Kidney epithelial cell (primary cell): ENCODE data around the gene CUL9. TPM values are rescaled to one million over a fixed set of nuclear protein-coding genes. Genes with fewer than 3 reads are reported as not detected.
A peak's percentile ranks its signal among the peaks of the same experiment; 100 is the strongest.

Experiments
- DNase-seq: peaks from one replicate; pipeline ENCODE4 v3.0.0-alpha.2; 2010; ENCODE audit warnings: low read depth
- H3K27me3 ChIP-seq: 2 replicates; pipeline ENCODE4 v1.6.0; 2011; ENCODE audit warnings: low read length; ENCODE audit not compliant: control insufficient read depth, insufficient read depth
- H3K36me3 ChIP-seq: 2 replicates; pipeline ENCODE4 v1.5.1; 2011; ENCODE audit warnings: low read length; ENCODE audit not compliant: control insufficient read depth, insufficient read depth
- H3K4me3 ChIP-seq: 2 replicates; pipeline ENCODE4 v1.5.1; 2011; ENCODE audit warnings: low read depth, mild to moderate bottlenecking, control low read depth, low read length
- total RNA-seq: library from RNA; depleted of rRNA; stranded (reverse); fragments of >200 nt; gene quantifications from 2 replicates; pipeline ENCODE4 v1.2.3, GENCODE V29; 2015
- TF ChIP-seq, protein P1 (sequence below): IDR thresholded peaks from 2 replicates; pipeline ENCODE4 v1.5.1; 2011; ENCODE audit warnings: mild to moderate bottlenecking, moderate library complexity, low read length, control low read depth, inconsistent platforms; ENCODE audit not compliant: insufficient read depth, poor library complexity, severe bottlenecking

CUL9 gene
- total RNA-seq, 1 donor from 2014 or later: 41.1 TPM

- no peak for DNase-seq
- Histone ChIP-seq H3K4me3 (peak overlapping the region; percentile 91), H3K27me3 (no peaks in the 10 kb centered on the region), H3K36me3 (no peaks in the 10 kb centered on the region)
- TF ChIP-seq, protein P1, sequence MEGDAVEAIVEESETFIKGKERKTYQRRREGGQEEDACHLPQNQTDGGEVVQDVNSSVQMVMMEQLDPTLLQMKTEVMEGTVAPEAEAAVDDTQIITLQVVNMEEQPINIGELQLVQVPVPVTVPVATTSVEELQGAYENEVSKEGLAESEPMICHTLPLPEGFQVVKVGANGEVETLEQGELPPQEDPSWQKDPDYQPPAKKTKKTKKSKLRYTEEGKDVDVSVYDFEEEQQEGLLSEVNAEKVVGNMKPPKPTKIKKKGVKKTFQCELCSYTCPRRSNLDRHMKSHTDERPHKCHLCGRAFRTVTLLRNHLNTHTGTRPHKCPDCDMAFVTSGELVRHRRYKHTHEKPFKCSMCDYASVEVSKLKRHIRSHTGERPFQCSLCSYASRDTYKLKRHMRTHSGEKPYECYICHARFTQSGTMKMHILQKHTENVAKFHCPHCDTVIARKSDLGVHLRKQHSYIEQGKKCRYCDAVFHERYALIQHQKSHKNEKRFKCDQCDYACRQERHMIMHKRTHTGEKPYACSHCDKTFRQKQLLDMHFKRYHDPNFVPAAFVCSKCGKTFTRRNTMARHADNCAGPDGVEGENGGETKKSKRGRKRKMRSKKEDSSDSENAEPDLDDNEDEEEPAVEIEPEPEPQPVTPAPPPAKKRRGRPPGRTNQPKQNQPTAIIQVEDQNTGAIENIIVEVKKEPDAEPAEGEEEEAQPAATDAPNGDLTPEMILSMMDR: no peak
Observed at GRCh38 chr6:43171707-43172103, 10.3 kb upstream of the CUL9 start.

GRCh38 chr6:43172104-43173007 is 9.6 kb upstream of the CUL9 start:
- Histone ChIP-seq H3K27me3 (no peaks in the 10 kb centered on the region), H3K36me3 (no peaks in the 10 kb centered on the region), H3K4me3 (peak overlapping the region; percentile 91)
- DNase-seq: no peak
- TF ChIP-seq, protein P1: no peak

DNA sequence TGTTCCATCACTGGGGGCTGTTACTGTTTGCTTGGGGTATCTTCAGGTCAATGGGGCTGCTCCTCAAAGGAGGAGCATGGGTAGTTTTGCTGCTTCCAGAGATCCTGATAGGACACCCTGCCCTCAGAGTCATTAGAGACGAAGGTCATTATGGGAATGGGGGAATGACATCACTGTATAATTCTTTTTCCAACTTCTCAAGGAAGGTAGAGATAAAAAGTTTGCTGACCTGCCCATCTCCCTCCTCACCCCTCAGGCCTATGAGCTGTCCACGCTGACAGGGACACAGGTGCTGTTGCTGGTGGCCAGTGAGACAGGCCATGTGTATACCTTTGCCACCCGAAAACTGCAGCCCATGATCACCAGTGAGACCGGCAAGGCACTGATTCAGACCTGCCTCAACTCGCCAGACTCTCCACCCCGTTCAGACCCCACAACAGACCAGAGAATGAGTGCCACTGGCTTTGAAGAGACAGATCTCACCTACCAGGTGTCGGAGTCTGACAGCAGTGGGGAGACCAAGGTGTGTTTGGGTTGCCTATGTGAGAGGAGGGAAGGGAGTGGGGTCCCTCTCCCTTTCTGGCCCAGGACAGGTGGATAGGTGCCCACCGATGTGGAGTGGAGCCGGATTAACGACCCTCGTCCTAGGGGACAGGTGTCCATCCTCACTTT is 8.3 kb upstream of the CUL9 start:
- H3K27me3 ChIP-seq: no peaks in the 10 kb centered on the region
- H3K4me3 ChIP-seq: no peak overlapping the region
- TF ChIP-seq, protein P1: no peak
- peaks cover under 1% of the 10 kb centered on the region for H3K36me3 ChIP-seq
- no peak for DNase-seq

- H3K4me3 ChIP-seq: peak overlapping the region; percentile 28
- peaks cover 2% of the 10 kb centered on the region for H3K36me3 ChIP-seq
- TF ChIP-seq, protein P1: no peak
Observed at GRCh38 chr6:43174263-43175112, 7.5 kb upstream of the CUL9 start.

DNA sequence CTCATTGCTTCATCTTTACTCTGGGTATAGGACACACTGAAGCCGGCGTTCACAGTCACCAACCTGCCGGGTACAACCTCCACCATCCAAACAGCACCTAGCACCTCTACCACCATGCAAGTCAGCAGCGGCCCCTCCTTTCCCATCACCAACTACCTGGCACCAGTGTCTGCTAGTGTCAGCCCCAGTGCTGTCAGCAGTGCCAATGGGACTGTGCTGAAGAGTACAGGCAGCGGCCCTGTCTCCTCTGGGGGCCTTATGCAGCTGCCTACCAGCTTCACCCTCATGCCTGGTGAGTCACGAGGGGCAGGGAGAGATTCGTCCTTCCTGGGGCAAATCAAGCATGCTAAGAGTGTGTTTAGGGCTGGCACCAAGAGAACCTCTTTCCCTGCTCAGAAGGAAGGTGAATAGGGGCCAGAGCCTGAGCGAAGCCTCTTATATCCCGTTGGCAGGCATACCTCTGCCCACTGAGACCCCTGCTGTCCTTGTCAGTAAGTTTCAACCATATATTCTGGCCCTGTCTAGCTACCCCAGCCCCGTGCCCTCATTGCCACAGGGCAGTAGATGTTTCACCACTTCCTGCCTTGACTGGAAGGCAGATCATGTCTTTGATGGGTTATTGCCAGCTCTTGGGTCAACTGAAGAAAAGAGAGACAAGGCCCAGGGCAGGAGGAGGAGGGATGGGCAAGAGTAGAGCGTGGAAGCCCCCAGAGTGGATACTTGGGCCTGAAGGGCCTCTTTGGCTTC is 6.1 kb upstream of the CUL9 start:
- DNase-seq: no peak
- Histone ChIP-seq H3K36me3 (peaks cover 6% of the 10 kb centered on the region), H3K27me3 (no peaks in the 10 kb centered on the region), H3K4me3 (no peak overlapping the region)
- TF ChIP-seq, protein P1: no peak

More at GRCh38 chr6:43174263-43175112, 7.5 kb upstream of the CUL9 start:
- no peaks in the 10 kb centered on the region for H3K27me3 ChIP-seq
- DNase-seq: peak; percentile 99
